ENCODE results near the gene EN1.

- TF ChIP-seq, protein P1, sequence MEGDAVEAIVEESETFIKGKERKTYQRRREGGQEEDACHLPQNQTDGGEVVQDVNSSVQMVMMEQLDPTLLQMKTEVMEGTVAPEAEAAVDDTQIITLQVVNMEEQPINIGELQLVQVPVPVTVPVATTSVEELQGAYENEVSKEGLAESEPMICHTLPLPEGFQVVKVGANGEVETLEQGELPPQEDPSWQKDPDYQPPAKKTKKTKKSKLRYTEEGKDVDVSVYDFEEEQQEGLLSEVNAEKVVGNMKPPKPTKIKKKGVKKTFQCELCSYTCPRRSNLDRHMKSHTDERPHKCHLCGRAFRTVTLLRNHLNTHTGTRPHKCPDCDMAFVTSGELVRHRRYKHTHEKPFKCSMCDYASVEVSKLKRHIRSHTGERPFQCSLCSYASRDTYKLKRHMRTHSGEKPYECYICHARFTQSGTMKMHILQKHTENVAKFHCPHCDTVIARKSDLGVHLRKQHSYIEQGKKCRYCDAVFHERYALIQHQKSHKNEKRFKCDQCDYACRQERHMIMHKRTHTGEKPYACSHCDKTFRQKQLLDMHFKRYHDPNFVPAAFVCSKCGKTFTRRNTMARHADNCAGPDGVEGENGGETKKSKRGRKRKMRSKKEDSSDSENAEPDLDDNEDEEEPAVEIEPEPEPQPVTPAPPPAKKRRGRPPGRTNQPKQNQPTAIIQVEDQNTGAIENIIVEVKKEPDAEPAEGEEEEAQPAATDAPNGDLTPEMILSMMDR (conservative IDR thresholded peaks at IDR 0.05; ENCODE audit: low read length): no peak
- no peak for TF ChIP-seq EZH2phosphoT487 (IDR thresholded peaks at IDR 0.05; ENCODE audit: borderline replicate concordance)
These were observed 11.0 kb downstream of the EN1 start for GRCh38 chr2:118836411-118836930.

All from Loucy (cell line).